ENCODE data around the gene ABHD17C.

The ABHD17C gene

DNA sequence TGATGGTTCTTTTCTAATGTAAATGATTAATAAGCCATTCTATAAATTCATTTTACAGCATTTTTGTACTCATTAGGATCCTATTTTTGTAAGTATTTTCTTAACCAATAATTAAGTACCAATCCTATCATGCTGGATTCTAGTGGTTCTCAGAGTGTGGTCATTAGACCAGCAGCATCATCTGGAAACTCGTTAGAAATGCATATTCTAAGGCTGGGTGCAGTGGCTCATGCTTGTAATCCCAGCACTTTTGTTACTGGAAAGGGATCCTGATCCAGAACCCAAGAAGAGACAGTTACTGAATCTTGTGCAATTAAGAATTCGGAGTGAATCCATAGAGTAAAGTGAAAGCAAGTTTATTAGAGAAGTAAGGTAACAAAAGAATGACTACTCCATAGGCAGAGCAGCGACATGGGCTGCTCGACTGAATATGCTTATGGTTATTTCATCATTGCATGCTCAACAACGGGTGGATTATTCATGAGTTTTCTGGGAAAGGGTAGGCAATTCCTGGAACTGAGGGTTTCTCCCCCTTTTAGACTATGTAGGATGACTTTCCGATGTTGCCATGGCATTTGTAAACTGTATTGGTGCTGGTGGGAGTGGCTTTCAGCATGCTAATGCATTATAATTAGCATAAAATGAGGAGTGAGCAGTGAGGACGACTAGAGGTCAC is 74.2 kb downstream of the ABHD17C start:
- DNase-seq = no peak

DNA sequence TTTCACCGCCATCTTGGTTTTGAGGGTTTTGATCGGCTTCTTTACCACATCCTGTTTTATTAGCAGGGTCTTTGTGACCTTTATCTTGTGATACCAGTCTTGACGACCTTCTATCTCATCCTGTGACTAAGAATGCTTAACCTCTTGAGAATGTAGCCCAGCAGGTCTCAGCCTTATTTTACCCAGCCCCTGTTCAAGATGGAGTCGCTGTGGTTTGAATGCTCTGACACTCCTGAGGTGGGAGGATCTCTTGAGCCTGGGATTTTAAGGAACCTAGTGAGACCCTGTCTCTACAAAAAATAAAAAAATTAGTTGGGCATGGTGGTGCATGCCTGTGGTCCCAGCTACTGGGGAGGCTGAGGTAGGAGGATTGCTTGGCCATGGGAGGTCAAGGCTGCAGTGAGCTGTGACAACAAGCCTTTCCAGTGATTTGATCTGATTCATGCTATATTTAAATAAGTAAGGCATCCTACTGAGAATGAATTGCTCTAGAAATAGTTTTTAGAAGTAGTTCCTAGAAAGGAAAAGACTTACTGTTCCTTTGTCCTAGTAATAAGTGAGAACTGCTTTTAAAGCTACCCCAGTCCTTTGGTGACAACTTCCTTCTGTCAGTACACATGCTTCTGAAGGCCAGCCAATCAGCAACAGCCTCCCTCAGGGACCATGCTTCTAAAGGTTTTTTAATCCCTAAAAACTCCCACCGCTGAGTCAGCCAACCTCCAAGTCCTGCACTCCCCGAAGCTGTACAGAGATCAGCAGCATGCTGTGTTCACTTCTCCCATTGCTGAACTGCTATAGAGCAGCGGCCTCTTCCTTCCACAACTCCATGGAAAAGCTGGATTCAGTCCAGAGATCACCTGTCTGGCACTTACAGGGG is 75.0 kb downstream of the ABHD17C start:
- DNase-seq = no peak

DNA sequence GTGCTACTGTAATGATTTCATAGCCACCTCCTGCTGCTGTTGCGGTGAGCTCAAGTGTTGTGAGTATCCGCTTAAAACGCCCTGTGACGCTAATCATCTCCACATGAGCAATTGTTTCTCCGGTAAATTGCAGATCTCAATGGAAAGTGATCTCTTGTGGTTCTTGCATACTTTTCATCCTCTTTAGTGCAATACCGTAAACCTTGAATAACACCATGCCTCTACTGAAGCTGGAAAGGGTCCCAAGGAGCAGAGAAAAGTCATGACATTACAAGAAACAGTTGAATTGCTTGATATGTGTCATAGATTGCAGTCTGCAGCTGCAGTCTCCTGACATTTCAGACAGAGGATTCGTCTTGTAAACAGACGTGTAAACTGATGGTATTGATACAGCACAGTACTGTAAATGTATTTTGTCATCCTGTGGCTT is 78.0 kb downstream of the ABHD17C start:
- no peak for DNase-seq

DNA sequence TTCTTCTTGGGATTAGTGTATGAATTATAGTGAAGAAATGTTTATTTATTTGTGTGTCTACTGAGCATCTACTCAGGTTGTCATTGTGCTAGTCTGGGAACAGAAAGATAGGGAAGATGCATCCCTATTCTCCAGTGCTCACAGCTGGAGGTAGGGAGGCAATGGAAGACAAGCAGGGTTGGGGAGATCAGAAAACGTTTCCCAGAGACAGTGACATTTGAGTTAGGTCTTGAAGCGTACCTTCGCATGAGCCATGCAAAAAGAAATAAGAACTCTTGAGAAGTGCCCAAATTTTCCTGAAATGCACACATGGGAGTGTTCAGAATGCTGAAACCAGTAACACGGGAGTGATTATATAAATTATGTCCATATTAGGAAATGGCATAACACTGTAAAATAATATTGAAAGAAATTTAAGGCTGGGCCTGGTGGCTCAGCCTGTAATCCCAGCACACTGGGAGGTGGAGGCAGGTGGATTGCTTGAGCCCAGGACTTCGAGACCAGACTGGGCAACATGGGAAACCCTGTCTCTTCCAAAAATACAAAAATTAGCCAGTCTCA is 78.8 kb downstream of the ABHD17C start:
- no peak for DNase-seq

DNA sequence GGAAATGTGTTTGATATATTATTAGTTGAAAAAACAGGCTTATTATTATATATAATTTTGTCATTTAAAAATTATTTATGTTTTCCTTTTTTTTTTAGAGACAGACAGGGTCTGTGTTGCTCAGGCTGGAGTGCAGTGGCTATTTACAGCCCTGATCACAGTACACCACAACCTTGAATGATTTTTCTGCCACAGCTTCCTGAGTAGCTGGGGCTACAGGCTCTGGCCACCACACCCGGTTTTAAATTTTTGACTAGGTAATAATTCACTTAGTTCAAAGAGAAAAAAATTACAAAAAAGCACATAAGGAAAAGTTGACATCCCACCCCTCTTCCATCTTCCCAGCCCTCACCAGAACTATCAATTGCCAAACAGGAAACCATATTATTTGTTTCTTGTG is 79.4 kb downstream of the ABHD17C start:
- DNase-seq = no peak

DNA sequence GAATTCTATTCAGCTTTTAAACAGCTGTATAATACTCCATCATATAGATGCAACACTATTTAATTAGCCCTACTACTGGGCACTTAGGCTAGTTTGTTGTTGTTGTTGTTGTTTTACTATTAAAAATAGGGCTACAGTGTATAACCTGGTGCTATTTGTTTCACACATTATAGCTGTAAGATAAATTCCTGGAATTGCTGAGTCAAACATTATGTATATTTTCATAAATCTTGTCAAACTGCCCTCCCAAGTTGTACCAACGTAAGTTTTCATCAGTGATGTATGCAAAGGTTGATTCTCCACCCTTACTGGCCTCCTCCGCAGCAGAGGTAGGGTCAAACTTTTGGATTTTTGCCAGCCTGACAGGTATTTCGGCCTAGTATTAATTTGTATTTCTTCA is 80.2 kb downstream of the ABHD17C start:
- no peak for DNase-seq

DNA sequence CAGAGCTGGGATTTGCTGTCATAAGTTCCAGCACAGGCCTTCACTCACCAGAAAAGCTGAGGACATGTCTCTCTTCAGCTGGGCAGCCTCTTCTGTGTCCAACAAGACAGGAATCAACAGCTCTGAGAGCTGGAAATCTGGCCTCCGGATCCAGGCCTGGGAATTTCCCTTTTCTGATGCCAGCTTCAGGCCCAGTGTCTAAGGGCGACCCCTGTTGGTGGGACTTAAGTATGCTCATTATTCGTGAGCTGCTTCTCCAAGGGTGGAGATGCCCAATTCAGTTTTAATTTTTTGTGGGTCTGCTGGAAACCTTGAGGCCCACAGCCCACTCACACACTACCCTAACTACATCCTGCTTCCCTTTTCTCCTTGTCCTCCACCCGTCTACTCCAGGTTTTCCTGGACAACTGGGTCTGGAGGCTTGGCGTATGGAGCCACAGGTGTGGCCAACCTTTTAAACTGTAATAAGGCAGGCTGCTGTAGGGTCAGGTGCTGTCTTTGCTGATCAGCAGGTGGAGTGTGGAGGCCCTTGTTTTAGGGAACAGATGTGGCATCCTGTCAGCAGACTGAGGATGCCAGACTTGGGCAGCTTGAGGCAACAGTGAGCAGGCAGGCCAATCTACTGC is 81.4 kb downstream of the ABHD17C start:
- DNase-seq = peak; percentile 39 to 44

DNA sequence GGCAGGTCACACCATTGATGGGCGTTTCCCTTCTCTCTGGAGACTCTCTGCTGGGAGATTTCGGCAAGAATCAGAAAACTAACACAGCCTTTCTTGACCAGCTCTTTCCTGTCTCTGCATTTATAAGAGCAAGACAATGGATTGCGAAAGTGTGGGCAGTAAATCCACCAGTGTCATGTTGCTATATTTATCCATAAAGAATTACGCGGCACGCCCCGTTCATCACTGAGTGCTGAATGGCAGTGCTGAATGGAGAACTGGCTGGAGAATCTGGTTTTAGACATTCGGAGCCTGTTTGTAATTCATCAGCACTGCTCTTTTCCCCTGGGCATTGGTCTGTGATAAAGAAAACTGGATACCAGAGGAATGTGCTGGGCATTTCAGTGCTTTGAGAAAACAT is 82.0 kb downstream of the ABHD17C start:
- DNase-seq = peak in 1 of 2 experiments; percentile 10

DNA sequence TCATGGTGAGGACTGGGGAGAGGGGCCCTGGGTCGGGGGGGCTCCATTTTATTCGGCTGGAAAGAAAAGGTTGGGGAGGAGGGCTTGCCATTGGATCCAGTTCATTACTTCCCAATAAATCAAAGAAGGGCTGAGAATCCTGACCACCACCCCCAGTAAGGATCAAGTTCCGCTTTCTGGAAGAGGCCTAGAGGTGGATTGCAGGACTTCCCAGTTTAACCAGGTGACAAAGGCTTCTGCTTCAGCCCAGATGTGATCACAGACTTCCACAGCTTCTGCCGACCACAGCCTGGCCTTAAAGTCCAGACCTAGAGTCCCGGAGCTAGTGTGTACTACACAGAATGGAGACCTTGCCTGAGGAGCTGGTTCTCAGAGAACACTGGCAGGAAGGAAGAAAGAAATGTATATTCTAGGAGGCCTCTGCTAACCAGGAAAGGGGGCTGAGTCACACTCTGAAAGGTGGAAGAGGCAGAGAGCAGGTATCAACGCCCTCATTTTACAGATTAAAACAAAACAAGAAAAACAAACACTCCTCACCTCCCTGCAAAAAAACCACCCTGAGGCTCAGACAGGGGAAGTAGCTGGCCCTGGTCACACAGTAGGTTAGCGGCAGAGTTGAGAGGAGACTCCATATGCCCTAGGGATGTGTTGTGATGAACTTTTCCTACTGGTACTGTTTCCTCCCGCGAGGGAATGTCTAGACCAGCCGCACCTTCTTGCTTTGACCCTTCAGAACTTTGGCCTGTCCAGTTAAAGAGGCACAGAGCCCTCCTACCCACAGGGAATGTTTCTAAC is 82.9 kb downstream of the ABHD17C start:
- DNase-seq = no peak

DNA sequence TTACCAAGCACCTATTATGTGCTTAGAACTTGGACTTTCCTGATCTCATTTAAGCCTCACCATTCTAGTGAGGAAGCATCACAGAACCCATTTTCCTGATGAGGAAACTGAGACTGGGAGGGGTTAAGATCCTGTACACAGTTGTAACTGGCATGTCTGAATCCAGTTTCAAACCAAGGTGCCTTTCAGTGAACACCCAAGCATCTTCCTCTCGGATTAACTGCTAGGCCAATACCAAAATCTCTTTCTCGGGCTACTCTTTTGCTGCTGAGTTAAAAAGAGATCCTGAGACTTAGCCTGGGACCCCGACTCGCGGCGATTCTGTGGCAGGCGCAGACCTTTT is 83.5 kb downstream of the ABHD17C start:
- DNase-seq = no peak

DNA sequence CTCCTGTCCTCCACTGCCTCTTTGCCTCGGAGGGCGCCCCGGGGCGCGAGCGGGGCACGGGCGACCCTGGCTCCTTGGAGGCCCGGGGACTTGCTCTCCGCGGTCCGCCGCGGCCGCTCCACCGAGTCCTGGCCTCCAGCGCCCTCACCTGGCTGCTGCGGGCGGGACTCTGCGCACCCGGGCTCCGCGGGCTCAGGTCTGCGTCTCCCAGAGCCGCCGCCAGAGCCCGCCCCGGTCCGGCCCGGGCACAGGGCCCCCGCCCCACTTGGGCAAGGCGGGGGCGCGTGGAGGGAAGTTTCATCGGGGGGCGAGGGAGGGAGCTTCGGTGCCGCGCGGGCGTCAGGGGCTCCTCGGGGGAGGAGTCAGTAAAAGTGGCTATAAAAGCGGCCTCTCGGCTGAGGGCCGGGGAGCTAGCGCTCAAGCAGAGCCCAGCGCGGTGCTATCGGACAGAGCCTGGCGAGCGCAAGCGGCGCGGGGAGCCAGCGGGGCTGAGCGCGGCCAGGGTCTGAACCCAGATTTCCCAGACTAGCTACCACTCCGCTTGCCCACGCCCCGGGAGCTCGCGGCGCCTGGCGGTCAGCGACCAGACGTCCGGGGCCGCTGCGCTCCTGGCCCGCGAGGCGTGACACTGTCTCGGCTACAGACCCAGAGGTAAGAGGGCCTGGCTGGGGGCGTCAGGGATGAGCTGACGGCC is 84.0 kb downstream of the ABHD17C start, which contains the start of gene CEMIP:
Gene CEMIP, plus strand, starts transcription at position 407 of the 694 bp plus-strand sequence. CDS start 94,510 bp downstream, outside the sequence.
- peak; percentile 9 to 26 for DNase-seq

DNA sequence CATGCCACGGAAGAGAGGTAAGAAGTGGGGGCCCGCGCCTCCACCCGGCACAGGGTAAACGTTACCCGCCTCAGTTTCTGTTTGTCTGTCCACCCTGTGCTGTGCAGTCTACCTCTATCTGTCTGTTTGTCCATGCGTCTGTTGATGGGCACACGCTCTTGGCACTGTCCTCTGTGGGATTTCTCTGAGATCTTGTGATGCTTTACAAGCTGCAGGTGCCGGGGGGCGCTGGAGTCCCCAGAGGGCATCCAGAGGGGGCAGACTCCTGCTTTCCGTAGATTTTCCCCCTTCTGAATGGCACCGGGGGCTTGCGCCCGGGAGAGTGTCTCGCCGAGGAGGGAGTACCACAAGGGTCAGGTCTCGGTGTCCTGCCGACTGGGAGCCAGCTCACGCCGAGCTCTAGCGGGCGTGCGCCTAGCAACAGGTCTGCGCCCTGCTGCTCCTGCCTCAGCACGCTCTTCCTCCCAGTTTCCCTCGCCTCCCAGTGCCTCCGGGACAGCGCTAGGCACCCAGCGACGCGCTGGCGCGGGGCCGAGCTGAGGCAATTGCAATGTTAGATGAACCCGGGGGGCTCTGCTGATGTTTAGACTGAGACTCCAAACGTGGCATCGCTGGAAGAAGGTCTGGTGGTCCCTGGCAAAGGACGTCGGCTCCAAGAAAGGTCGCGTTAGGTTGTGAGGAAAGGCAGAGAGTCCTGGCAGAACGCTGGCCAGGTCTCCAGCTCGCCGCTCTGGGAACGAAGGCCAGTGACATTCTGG is 84.7 kb downstream of the ABHD17C start:
- DNase-seq = no peak

DNA sequence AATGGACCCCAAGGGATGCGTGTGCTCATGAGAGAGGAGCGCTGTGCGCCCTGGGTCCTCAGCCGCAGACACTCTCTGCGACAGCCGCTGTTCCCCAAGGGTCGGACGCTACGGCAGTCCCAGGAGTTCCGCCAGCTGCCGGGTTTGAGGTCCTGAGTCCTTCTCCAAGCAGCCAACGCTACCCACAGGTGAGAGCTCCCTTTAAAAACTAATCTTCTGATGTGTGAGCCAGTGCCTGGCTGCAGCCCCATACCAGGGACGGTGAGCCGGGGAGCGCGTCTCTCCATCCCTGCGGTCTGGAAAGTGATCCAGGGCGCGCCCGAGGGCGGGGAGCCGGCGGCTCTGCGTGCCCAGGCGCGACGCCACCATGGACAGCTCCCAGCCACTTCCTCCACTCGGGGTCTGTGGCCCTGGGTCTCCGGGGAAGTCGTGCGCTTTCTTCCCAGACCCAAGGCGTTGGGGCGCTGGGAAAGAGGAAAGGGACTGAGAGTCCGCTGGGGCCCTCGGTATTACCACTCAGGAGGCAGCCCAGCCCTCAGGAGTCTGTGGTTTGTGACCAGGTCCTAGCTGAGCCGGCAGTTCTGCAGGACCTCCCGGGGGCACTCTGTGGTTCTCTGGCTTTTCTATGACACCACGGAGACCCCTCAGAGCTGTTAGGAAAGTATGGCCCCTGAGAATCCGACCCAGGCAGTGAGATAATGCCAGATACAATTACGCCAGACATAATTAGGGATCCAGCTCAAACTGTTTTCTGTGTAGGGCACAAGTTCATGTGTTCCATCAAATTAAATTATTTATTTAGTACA is 85.5 kb downstream of the ABHD17C start:
- DNase-seq = no peak

DNA sequence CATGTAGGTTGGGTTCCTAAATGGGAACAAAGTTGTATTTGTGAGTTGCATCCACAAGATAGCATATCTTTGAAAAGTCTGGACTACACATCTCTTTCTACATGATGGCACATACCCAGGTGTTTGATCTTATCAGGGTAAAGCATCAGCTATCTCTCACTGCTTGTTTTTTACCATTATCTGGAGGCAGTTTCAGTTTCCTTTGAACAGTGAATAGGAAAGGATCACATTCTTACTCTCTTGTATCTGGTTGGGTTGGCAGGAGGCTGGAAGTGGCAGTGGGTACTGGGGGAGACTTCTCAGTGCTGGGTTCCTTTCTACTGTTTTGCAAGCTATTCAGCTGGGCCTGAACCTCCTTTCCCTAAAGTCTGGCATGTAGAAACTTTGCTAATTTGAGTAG is 88.2 kb downstream of the ABHD17C start:
- DNase-seq = no peak

DNA sequence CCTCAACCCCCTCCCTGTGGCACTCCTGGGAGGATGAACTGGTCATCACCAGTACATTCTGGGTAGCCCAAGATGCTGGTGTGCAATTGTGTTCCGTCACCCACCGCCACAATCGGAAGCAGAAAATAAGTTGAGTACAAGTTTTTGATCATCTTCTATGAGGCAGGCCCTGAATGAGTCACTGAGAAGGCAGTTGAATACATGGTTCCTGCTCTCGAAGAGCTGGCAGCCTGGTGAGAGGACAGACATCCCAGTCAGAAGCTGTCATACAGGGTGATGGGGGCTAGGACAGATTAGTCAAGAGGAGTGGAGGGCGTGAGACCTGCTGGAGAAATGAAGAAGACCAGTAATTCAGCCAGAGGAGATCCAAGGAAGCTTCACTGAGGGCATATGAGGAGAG is 90.2 kb downstream of the ABHD17C start:
- DNase-seq = no peak

DNA sequence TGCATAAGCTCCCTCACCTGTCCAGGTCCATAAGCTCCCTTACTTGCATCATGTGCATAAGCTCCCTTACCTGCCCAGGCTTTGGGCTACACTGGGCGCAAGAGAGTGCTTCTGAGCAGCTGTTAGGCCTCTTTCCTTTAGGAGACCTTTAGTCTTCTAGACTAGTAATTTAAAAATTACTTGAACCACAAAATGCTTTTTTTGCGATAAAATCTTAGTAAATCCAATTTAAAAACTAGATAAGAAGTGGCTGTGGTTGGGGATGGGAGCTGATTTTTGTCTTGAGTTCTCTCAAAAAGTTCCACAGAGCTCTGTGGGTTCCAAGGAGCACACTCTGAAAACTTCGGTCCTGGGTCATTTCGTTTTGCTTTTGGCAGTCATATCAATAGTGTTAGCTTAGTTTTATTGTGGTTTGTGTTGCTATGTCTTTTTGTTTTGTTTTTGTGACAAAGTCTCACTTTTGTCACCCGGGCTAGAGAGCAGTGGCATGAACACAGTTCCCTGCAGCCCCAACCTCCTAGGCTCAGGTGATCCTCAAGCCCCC is 90.8 kb downstream of the ABHD17C start:
- no peak for DNase-seq

DNA sequence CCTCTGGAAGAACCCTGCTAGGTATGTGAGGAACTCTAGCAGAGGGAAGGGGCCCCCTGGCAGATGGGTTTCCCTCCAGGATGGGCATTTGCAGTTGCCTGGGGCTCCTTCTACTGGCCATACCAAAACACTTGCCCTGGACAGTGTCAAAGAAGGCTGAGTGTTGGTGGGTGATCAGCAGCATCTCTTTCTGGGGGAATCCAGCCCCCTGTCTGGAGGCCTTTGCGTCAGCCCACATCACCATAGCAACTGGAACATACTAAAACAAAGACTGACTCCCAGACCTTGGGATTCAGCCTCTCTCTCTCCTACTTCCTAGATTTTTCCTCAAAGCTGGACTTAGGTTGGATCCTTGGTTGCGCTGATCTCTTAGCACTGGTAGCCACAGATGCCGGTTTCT is 92.2 kb downstream of the ABHD17C start:
- DNase-seq = no peak

DNA sequence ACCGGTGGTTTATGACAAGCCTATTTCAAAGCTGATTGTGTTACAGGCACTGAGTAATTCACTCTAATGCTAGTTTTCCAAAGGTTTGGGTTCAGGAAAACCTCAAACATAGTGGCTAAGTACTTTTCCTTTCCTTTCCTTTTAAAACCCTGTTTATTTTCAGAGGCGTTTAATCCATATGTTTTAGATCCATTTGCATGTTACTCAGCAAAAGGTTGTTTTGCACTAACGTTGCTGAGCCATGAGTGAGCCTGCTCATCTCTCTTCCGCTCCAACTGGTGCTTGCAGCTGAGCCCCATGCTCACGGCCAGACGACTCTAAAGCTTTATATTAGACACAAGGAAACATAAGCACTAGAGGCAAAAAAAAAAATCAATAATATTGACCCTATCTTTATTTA is 93.4 kb downstream of the ABHD17C start:
- DNase-seq = no peak

DNA sequence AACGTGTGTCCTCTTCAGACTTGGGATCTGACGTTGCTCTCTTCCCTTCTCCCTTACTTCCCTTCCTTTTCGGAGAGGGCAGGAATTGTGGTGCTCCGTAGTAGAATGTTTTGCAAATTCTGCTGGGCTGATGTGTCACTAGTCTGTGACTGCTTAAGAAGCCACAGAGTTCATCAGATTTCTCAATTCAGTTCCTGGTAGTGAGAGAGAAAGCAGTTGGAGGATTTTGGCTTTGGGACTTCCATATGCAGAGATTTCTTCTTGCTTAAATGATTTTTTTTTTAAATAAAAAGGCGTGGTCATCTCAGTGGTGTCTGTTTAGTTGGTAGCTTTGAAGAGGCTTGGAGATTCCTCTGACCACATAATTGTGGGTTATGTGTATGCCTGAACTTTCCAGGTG is 94.2 kb downstream of the ABHD17C start:
- DNase-seq = peak; percentile 2 to 3

DNA sequence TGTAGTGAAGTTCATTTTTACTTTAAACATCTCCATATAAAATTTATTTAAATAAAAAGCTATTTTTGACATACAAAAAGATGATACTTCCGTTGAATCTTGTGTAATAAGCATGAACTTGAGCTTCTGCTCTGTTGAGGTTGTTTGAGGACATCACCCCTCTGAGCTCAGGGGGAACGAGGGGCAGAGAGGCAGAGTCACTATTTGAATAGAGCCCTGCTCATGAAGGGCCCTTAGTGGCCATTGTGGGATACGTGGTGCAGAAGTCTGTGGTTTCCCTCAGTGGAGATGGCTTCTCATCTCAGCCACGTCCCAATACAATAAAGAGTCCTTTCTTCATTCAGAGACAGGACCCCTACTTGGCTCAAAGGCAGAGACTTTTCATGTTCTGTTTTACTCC is 94.7 kb downstream of the ABHD17C start:
- DNase-seq = no peak

Measured in AML-193 (cell line).